Esophagus squamous epithelium (tissue), 5 donors: ENCODE data around the gene ROPN1L. TPM values are rescaled to one million over a fixed set of nuclear protein-coding genes. Genes with fewer than 3 reads are reported as not detected.
"Not testable (repeated sequence)": the region's sequence is repeated elsewhere in the genome, so short reads cannot be mapped to it uniquely, and the experiment has no call there.

Experiments used
- DNase-seq: peaks from one replicate; lab custom pipeline; 2025; lab: John Stamatoyannopoulos, UW
- H3K27ac ChIP-seq, 4 donors: fragments of 200-600 bp; sonication (generic); one replicate each; pipeline ENCODE4 v1.5.1; 2016 to 2019; ENCODE audit warnings: mild to moderate bottlenecking in 1 of 4
- H3K27me3 ChIP-seq, 4 donors: fragments of 200-600 bp; sonication (generic); 1 replicate in 3 of 4; 2 replicates in 1 of 4; pipeline versions ENCODE4 v1.5.1 to v1.6.0; 2017 to 2021; ENCODE audit warnings: antibody characterized with exemption in 1 of 4
- H3K36me3 ChIP-seq, 3 donors: fragments of 200-600 bp; sonication (generic); one replicate each; pipeline ENCODE4 v1.5.1; 2016 to 2019
- H3K4me1 ChIP-seq, 3 donors: fragments of 200-600 bp; sonication (generic); one replicate each; pipeline ENCODE4 v1.5.1; 2017 to 2019
- H3K4me3 ChIP-seq, 4 donors: fragments of 200-600 bp; sonication (generic); 1 replicate in 3 of 4; 2 replicates in 1 of 4; pipeline ENCODE4 v1.5.1; 2016 to 2019; ENCODE audit warnings: mild to moderate bottlenecking in 2 of 4, moderate library complexity in 1 of 4
- H3K9me3 ChIP-seq, 3 donors: fragments of 200-600 bp; sonication (generic); one replicate each; pipeline ENCODE4 v1.5.1; 2016 to 2019
- CTCF ChIP-seq, 6 experiments: fragments of 450-650 bp in 4 of 6; fragments of 200-600 bp in 2 of 6; sonication (generic) in 2 of 6; IDR thresholded peaks; one replicate each; pipeline ENCODE4 v1.5.1; 2016 to 2019; ENCODE audit warnings: antibody characterized with exemption in 6 of 6, mild to moderate bottlenecking in 4 of 6, moderate library complexity in 4 of 6
- POLR2A ChIP-seq, 4 donors: fragments of 450-650 bp; IDR thresholded peaks; one replicate each; pipeline ENCODE4 v1.6.1; 2017; ENCODE audit warnings: antibody characterized with exemption in 4 of 4, mild to moderate bottlenecking in 4 of 4, moderate library complexity in 3 of 4
- WGBS, 2 donors: methylation state at CpG; one replicate each; pipeline ENCODE4 v1.1.5; 2018; 5-methylcytosine and 5-hydroxymethylcytosine counted together
- intact Hi-C: fragments of 100-400 bp; cut with DNase I; formaldehyde crosslinking; loops from one replicate; pipeline ENCODE4 v1.15.0; 2022
- total RNA-seq, 4 donors: library from RNA; depleted of rRNA; stranded (reverse); fragments of >200 nt; gene quantifications; one replicate each; pipeline ENCODE4 v1.1.0, GENCODE V29; 2016
- donor health status: DM: yes; HTN: yes; CAD: no.

The ROPN1L gene
- total RNA-seq, 4 donors from 2014 or later = 0.38 TPM; not detected in 3

GRCh38 chr5:10507575-10508096 is 66.0 kb downstream of the ROPN1L start:
- intact Hi-C loops = no loop called here

GRCh38 chr5:10509575-10509974 is 67.9 kb downstream of the ROPN1L start:
- Histone ChIP-seq H3K9me3 (no peaks in the 10 kb centered on the region), H3K4me3 (no peak overlapping the region), H3K4me1 (no peaks in the 10 kb centered on the region), H3K36me3 (no peaks in the 10 kb centered on the region), H3K27ac (no peak overlapping the region), H3K27me3 (peaks cover 0 to 14% (median 0%) of the 10 kb centered on the region in 4 donors)
- intact Hi-C loops = no loop called here
- no peak for TF ChIP-seq CTCF (IDR thresholded peaks at IDR 0.05)
- WGBS, 2 donors = 67 to 71% methylated on average over 9 of the region's 9 CpGs
- DNase-seq = no peak

More at GRCh38 chr5:10507575-10508096, 66.0 kb downstream of the ROPN1L start:
- Histone ChIP-seq H3K27me3 (peaks cover 0 to 14% (median 0%) of the 10 kb centered on the region in 4 donors), H3K4me1 (no peaks in the 10 kb centered on the region), H3K9me3 (no peaks in the 10 kb centered on the region), H3K4me3 (no peak overlapping the region), H3K36me3 (no peaks in the 10 kb centered on the region), H3K27ac (no peak overlapping the region)
- DNase-seq = no peak
- TF ChIP-seq POLR2A (IDR thresholded peaks at IDR 0.05) (no peak), CTCF (IDR thresholded peaks at IDR 0.05) (no peak)
- 55 to 64% methylated on average over 3 of the region's 3 CpGs for WGBS, 2 donors

GRCh38 chr5:10511741-10512640 is 70.3 kb downstream of the ROPN1L start:
- no peaks in the 10 kb centered on the region for H3K4me1 ChIP-seq
- no peaks in the 10 kb centered on the region for H3K9me3 ChIP-seq
- TF ChIP-seq POLR2A (IDR thresholded peaks at IDR 0.05) (no peak), CTCF (IDR thresholded peaks at IDR 0.05) (no peak)
- H3K27me3 ChIP-seq = peaks cover 0 to 14% (median 0%) of the 10 kb centered on the region in 4 donors
- H3K36me3 ChIP-seq = no peaks in the 10 kb centered on the region
- no peak overlapping the region for H3K4me3 ChIP-seq
- H3K27ac ChIP-seq = no peak overlapping the region
- intact Hi-C loops = no loop called here
- no peak for DNase-seq
- WGBS, 2 donors = 68 to 75% methylated on average over 9 to 10 of the region's 10 CpGs

GRCh38 chr5:10513501-10514442 is 72.1 kb downstream of the ROPN1L start:
- H3K27me3 ChIP-seq = peaks cover 0 to 14% (median 0%) of the 10 kb centered on the region in 4 donors
- no peaks in the 10 kb centered on the region for H3K9me3 ChIP-seq
- intact Hi-C loops = no loop called here
- H3K4me3 ChIP-seq = no peak overlapping the region
- H3K36me3 ChIP-seq = no peaks in the 10 kb centered on the region
- DNase-seq = no peak
- H3K27ac ChIP-seq = no peak overlapping the region
- TF ChIP-seq CTCF (IDR thresholded peaks at IDR 0.05) (no peak), POLR2A (IDR thresholded peaks at IDR 0.05) (no peak)
- WGBS, 2 donors = 53 to 58% methylated on average over 7 to 9 of the region's 10 CpGs
- no peaks in the 10 kb centered on the region for H3K4me1 ChIP-seq

- H3K4me3 ChIP-seq, H3K27ac ChIP-seq, H3K4me1 ChIP-seq, intact Hi-C loops, DNase-seq, H3K36me3 ChIP-seq, H3K27me3 ChIP-seq, H3K9me3 ChIP-seq: not testable (repeated sequence)
- 90 to 93% methylated on average over 8 of the region's 8 CpGs for WGBS, 2 donors
Observed at GRCh38 chr5:10514572-10514971, 72.9 kb downstream of the ROPN1L start.
